ENCODE measurements around the gene FSD1L.

DNA sequence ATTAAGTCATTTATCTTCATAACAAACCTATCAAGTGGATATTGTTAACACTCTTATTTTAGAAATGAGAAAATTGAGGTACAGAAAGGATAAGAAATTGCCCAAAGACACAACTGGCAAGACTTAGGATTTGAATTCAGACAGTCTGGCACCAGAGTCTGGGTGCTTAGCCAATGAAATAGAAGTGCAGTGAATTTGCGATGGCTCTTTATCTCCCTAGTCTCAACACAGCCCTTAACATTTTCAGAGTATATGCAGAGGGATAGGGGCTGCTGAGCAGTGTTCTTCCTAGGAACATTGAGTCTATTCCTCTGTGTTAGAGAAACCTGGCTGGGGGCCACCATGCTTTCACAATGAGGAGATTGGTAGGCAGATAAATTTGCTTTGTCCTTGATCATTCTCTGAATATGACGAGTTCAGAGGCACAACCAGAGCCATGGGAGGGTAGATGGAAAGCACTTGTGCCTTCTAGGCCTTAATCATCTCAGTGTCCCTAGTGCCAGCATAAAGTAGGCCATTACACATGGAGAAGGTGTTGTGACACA lies 6.1 kb upstream of the FSD1L start:
- TF ChIP-seq GATA2 (IDR thresholded peaks at IDR 0.05; ENCODE audit: low read depth, low read length): 0 out of 2 replicates have a peak, but pooled peaks have one; percentile 20
- TF ChIP-seq GATA3 (IDR thresholded peaks at IDR 0.05; ENCODE audit: low read depth, low read length): no peak
